Stimulated activated CD8-positive, alpha-beta memory T cell treated with anti-CD3 and anti-CD28 coated beads, Interleukin-15, amount 100 ng/mL, for 1 hour (primary cell): ENCODE data around the gene SSNA1.

Experiments used
- DNase-seq: peaks from one replicate; pipeline ENCODE4 v3.0.0-alpha.2; 2020; ENCODE audit warnings: low read depth

Gene SSNA1

DNA sequence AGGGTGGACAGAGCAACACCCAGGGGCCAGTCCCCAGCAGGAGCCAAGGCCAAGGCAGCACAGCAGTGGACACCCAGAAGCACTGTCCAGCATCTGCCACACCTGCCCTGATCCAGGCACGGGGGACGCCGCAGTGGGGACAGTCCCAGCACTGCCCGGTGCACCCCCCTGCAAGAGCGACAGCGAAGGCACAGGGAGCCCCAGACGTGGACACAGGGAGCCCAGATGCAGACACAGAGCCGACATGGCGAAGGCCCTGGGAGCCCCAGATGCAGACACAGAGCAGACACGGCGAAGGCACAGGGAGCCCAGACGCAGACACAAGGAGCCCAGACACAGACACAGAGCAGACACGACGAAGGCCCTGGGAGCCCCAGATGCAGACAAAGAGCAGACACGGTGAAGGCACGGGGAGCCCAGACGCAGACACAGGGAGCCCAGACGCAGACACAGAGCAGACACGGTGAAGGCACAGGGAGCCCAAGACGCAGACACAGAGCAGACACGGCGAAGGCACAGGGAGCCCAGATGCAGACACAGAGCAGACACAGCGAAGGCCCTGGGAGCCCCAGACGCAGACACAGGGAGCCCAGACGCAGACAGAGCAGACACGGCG is 4.4 kb upstream of the SSNA1 start:
- DNase-seq = no peak

DNA sequence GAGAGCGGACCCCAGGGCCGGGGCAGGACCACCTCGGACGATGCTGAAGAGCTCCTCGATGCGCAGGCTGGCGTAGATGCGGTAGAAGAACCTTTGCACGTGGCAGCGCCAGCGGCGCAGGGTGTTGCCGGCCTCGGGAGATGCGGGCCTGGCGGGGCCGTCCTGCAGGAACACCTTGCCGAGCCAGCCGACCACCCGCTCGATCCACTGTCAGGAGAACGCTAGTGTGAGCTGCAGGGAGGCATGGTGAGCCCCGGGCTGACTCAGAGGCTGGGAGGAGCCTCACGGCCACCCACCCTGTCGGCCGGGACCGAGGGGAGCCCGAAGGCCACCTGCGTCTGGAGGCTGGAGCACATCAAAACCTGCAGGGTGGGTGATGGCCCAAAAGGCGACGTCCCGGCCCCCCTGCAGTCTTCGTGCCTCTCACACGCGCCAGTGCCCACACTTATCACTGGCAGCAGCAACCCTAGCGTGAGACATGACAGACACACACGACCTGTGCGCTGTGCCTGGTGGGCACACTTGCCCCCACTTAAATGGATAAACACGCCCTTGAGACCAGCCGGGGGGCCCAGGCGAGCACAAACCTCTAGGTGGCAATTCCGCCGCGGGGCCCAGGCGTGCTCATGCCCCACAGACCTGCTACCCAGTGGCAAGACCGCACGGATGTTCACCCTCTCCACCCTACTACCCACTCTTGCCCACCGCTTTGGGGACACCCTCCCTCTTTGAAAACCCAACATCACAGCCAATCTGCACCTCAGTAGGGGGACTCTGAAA is 3.4 kb upstream of the SSNA1 start:
- no peak for DNase-seq

DNA sequence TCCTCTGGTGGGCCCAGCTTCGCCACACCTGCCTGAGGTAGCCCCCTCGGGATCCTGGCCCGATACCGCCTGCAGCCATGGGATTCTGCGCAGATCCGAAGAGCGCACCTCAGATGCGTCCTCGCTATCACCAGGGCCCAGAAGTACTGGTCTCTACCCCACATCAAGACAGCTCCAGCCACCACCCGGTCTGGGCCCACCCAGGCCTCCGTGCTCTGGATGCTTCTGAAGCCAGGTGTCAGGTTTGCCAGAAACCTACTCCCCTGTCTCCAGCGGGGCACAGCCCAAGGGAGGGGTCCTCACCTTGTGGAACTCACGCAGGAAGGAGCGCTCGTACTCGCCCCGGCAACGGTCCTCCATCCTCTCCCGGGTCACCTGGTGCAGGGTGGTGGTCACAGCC is 2.6 kb upstream of the SSNA1 start:
- DNase-seq = no peak

DNA sequence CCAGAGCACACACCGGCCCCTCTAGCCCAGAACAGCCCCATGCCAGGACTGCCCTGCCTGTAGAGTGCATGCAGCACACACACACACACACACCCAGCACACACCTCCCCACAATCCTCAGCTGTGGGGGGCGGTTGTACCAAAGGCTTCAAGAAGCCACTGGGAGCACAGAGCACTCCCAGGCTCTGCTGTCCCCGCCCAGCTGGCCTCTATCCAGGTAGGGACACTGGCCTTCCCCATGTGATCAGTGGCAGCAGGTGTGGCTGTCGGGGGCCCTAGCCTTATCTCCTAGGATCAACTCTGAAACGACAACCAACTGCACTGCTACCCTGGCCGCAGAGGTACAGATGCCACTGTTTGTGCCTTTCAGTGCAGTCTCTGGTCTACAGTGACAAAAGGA is 2.1 kb upstream of the SSNA1 start:
- no peak for DNase-seq

DNA sequence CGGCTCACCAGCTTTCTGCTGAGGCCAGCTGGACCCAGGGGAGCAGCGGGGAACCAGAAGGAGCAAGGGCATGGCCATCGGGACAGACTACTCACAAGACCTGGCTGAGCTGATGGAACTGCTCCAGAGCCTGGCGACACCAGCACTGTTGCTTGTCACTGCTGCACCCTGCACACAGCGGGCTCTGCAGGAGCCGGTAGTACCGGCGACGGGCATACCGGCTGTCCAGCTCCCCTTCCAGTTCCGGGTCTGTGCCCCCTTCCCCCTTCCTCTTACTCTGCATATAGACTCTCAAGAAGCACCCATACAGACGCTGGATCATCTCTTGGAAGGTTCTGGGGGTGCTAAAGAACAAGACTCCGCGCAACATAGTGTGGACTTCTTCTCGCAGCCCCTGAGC is 1.1 kb upstream of the SSNA1 start:
- DNase-seq = no peak

DNA sequence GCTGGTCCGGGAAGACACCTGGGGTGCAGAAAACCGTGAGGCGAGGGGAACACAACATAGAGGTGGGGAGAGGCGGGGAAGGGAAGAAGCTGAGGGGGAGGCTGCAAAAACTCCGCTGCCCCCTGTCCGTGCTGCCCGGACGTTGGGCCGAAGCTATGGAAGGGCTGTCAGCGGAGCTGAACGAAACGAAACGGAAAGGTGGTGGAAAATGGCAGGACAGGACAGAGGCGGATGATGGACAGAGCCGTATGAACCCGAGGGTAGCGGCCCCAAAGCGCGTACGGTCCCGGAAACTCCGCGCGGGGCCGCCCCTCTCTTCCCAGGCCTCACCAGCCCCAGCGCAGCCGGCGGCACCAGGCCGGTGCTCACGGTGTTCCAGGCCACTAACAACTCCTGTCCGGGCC is 388 bp upstream of the SSNA1 start:
- no peak for DNase-seq

DNA sequence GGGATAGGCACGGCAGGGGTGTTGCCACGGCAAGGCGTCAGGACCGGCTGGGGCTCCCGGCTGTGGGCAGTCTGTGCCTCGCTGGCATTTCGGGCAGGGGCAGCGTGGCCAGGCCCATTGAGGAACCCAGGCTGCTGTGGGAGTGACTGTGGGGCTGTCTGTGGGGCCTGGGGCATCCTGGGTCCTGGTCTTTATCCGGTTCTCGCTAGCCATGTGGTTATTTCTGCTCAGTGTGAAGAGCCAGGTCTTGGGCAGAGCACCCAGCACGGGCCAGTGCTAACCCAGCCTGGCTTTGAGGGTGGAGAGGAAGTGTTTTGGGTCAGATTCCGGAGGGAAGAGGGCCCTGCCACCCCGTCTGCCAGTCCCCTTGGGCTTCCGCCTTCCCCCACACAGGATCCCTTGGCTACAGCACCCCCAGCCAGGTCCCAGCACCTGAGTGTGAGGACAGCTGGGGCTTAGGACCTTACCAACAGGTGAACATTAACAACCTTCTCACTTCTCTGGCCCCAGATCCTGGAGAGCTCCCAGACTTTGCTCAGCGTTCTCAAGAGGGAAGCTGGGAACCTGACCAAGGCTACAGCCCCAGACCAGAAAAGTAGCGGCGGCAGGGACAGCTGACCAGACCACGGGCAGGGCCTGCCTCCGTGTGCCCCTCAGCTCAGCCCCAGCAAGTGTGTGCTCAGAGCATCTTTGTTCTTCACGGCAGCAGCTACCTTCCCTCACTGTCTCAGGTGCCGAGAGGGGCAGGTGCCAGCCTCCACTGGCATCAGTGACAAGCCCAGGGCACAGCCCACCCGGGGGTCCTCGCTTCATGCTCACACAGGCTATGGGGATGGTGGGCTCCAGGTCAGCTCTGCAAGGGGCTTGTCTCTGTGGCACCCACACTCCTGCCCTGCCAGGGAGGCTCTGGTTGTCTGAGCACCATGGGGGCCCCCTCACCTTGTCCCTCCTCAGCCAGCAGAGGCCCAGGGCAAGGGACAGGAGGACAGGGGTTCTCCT is 1.1 kb downstream of the SSNA1 start:
- no peak for DNase-seq

DNA sequence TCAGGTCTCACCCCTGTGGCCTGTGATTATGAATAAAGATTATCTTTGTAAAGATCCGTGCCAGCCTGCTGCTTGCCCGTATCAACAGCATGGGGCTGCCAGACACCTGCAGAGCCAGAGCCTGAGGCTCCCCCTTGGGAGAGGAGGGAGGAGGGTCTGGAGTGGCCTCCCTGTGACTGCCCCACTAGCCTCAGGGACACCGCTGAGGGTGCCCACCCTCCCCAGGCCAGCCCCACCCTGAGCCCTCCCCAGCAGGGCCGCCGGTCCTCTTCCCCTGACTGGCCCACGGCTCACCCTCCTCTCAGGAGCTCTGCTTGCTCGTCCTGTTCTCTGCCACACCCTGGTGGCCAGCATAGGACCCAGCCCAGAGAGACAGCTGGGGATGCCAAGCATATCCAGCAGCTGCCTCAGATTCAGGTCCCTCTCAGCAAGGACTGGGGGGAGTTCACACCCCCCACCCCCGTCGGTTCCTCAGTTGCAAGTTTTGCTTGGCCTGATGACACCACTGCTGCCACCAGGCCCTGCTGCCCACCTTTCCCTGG is 1.9 kb downstream of the SSNA1 start:
- DNase-seq = no peak

DNA sequence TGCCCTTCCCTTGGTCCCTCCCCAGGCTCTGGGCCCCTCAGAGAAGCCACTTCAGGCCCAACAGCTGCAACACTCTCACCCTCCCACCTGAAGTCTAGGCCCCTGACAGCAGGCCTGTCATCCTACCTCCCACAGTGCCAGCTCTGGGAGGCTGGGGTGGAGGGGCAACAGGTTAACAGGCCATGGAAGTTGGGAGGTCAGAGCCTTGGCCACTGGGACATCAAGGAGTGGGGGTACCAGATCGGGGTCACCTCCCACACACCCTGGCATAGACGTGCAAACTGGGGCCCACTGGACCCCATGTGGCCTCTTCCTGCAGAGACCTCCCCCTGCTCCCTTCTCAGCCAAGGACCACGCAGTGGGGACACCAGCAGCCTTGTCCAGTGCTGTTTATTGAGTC is 2.8 kb downstream of the SSNA1 start:
- DNase-seq = no peak

DNA sequence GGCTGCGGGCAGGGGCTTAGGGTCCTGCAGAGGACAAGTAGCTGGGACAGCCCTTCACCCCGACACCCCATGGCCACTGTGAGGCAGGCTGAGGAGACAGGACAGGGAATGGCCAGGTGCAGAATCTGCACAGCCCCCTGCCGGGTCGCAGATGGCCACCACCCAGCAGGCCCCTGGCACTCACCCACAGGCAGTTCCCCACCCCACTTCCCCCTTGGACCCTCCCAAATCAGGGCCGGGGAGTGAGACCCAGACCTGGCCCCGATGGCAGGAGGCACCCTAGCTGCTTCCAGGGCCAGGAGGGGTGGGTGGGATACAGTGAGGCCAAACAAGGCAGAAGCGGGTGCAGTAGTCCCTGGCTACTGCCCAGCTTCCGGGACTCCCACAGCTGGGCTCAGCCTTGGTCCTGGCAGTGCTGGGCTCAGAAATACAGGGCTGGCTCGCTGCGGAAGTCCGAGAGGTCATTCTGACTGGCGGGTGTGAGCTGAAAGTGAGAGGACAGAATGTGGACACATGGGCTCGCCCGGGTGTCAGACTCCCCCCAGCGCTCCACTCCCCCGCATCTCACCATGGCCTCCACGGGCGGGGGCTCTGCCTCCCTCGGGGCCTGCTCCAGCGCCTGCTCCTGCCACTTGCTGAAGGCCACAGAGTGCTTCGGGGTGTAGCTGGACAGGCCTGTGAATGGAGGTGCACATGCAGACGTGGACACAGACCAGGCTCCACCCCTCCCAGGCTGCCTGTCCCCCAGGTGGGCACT is 3.4 kb downstream of the SSNA1 start:
- no peak for DNase-seq

DNA sequence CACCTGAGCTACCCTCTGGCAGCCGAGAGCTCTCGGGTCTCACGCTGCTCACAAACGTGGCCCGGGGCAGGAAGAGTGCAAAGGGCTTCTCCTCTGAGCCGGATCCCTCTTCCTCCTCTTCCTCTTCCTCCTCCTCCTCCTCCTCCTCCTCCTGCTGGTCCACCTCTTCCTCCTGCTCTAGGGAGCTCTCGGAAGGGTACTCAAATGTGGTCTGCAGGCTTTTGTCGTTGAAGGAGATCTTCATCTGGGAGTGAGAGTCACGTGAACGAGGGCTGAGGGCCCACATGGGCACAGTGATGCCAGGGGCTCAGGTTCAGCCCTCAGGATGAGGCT is 3.9 kb downstream of the SSNA1 start:
- DNase-seq = no peak

DNA sequence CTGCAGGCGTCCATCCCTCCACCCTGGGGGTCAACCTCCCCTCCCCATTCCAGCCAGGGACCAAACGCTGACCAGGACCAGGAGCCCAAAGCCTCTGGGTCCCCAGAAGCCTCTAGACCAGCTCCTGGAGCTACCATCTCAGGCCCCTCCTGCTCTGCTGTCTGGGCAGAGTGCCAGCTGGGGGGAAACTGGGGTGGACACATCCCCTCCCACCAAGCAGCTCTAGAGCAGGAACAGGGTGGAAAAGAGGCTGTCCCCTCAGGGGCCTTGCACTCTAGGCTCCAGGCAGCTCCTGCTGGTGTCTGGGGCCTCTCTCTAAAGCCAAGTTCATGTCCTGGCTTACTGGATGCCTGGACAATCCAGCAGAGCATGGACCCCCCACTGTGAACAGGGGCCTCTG is 4.4 kb downstream of the SSNA1 start:
- no peak for DNase-seq

DNA sequence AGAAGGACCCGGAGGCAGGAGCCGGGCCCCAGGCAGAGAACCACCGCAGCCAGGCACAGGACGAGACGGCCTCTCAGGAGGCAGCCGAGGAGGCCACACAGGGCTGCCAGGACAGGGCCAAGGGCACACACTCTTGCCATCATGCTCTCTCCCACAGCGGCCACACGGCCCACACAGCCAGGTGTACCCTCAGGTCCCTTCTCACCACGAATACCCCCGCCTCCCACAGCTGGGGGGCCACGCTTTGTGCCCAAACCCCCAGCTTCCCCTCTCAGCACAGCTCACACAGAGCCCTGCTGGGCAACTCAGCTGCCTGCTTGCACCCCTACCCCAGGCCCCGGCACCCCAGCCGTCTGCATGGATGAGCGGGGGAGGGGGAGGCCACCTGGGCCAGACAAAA is 5.3 kb downstream of the SSNA1 start:
- DNase-seq = no peak

DNA sequence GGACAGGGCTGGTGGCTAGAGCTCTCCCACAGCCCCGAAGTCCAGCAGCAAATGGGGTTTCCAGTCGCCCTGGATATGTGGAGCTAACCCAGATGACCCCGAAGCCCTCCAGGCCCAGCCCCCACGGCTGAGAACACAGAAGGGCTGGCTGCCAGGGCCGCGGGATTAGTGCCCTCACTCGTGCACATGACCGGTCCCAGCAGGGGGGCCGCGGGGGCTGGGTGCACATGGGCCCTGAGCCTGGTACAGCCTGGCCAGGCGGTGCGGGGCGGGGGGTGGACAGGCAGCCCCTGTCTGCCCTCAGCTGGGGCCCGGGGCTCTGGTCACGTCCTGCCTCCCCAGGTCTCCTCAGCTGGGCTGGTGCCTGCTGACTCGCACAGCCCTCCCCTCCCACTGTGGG is 5.9 kb downstream of the SSNA1 start:
- DNase-seq = no peak

DNA sequence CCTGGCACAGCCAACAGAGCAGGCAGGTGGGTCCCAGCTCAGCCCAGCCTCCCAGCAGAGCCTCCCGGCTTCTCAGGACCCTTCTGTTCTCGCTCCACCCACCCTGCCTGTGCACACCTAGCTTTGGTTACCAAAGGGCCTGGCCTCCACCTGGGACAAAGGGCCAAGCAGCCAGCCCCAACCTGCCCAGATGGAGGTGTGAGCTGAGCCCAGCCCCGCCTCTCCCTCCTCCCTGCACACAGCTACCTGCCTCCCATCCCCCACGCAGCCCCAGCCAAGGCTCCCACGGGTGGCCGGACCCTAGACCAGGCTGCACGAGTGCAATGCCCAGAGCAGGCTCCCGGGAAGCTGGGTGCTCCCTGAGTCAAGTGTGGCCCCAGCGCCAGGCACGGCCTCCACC is 6.4 kb downstream of the SSNA1 start:
- DNase-seq = no peak

DNA sequence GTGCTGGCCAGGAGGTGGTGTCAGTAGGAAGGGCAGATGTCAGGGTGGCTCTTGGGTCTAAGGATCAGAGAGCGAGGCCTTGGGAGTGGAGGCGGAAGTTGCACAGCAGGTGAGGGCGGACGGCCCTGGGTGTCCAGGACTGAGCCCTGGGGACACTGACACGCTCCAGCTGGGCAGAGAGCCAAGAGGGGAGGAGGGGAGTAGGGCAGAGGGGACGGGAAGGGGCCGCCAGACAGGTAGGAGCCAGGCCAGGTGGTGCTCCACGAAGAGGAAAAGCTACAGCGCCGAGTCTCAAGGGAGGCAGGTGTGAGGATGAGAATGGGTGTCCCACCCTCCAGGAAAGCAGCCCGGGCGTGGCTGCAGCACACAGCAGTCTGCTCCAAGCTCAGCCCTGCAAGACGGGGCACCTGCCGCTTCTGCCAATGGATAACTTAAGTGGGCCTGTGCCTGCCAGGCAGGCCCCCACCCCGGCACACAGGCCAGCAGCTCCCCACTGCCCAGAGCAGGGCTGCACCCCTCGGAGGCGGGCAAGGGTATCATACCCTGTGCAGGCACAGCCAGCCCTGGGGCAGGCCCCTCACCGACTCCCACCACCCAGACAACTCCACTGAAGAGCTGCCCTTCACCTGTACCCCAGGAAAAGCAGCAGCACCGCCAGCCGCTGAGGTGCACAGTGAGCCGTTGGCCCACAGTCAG is 7.2 kb downstream of the SSNA1 start:
- DNase-seq = no peak

DNA sequence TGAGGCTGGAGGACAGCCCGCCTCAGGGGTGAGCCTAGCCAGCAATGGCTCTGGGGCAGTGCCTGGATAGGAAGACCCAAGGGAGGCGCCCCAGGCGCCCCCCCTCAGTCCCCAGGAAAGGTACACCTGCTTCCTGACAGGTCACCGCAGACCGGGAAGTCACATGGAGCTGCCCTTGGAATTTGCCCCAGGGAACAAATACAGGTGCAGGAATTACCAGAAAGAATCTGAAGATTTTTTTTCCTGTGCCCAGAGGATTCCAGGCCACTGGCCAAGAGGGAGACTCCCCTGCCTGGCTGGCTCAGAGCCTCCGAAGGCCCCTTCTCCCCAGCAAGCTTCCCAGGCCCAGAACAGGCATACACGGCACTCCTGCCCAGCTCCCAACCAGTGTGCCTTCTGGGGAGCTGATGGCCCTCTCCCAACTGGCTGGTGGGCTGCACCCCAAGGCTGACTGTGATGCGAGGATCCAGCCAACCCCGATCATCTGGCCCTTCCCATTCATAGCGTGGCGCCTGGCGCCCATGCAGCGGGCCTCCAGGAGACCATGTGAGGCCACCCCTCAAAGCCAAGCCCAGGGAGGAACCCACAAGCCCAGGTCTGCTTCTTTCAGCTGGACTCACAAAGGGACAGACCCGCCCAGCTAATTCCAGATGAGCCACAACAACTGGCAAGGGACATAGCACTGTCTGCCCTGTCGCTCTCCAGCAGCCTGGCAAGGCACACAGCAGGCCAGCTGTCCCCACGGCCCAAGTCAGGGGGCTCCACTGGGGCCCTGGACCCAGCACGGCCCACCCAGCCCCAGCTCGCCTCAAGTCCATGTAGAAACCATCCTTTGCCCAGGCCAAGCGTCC is 9.8 kb downstream of the SSNA1 start:
- no peak for DNase-seq

DNA sequence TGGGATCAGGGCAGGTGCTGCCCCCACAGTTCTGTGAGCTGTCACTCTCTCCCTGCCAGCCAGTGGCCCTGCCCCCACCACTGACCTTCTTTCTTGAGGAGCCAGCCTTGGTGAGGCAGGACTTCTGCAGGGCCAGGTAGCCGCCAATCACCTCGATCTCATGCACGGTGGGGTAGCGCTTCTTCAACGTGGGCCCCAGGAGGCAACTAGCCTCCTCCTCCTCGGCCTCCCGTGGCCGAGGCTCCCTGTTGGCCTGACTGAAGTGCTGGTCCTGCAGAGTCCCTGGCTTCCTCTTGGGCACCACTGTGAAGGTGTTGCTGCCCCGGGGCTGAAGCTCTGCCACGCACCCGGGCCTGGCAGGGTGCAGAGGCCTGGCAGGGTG is 10.4 kb downstream of the SSNA1 start:
- DNase-seq = no peak

DNA sequence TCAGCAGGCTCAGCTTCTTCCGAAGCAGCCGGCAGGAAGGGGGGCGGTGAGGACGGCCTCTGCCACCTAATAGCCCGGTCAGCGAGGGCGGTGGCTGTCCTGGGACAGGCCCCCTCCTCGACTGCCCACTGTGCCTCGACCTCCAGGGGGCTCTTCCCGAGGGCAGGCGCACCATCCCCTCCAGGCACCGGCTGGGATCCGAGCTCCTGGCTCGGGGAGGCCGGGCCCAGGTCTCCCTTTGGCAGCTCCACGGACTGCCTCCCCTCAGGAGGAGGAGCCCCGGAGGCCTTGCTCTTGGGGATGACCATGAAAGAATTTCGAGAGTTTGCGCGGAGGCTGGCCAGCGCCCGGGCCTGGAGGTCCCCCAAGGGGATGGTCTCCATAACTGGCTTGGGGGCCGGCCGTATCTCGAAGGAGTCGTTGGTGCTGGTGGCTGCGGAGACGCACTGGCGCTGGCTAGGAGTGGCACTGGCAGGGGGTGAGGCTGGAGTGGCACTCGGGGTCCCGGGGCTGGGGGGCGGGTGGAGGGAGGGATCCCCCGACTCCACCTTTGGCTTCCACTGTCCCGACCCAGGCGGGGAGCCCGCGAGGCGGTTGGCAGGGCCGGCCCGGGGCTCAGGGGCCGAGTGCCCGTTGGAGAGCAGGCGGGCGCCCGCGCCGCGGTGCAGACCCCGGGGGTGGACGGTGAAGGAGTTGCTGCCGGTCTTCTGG is 11.1 kb downstream of the SSNA1 start:
- no peak for DNase-seq
